AG09319 (cell line): ENCODE results near the gene KCNQ4.

Experiments
- DNase-seq: peaks from one replicate; pipeline ENCODE4 v3.0.0-alpha.2; 2010; ENCODE audit warnings: low read depth; ENCODE audit errors: extremely low read depth
- TF ChIP-seq, protein P1 (sequence below): IDR thresholded peaks from 2 replicates; pipeline ENCODE4 v1.5.1; 2011; ENCODE audit warnings: low read depth, mild to moderate bottlenecking, inconsistent platforms, low read length, moderate library complexity

KCNQ4 gene

GRCh38 chr1:40783001-40783905 is at the start of gene KCNQ4:
TSS of gene KCNQ4 (plus strand) at chr1:40783787. CDS start at chr1:40784094, 307 bp downstream.
- DNase-seq = no peak
- TF ChIP-seq, protein P1, sequence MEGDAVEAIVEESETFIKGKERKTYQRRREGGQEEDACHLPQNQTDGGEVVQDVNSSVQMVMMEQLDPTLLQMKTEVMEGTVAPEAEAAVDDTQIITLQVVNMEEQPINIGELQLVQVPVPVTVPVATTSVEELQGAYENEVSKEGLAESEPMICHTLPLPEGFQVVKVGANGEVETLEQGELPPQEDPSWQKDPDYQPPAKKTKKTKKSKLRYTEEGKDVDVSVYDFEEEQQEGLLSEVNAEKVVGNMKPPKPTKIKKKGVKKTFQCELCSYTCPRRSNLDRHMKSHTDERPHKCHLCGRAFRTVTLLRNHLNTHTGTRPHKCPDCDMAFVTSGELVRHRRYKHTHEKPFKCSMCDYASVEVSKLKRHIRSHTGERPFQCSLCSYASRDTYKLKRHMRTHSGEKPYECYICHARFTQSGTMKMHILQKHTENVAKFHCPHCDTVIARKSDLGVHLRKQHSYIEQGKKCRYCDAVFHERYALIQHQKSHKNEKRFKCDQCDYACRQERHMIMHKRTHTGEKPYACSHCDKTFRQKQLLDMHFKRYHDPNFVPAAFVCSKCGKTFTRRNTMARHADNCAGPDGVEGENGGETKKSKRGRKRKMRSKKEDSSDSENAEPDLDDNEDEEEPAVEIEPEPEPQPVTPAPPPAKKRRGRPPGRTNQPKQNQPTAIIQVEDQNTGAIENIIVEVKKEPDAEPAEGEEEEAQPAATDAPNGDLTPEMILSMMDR = no peak

- no peak for DNase-seq
- TF ChIP-seq, protein P1 = no peak
These were observed 48.5 kb upstream of the KCNQ4 start for GRCh38 chr1:40734882-40735628.

GRCh38 chr1:40736085-40736531 is 47.5 kb upstream of the KCNQ4 start:
- DNase-seq = no peak
- TF ChIP-seq, protein P1 = no peak

- DNase-seq = no peak
- TF ChIP-seq, protein P1 = no peak
These were observed 44.8 kb upstream of the KCNQ4 start for GRCh38 chr1:40738831-40739230.

- DNase-seq = no peak
- TF ChIP-seq, protein P1 = no peak
These were observed 44.1 kb upstream of the KCNQ4 start for GRCh38 chr1:40739455-40740008.

GRCh38 chr1:40740039-40740996 is 43.3 kb upstream of the KCNQ4 start:
- DNase-seq = no peak
- TF ChIP-seq, protein P1 = no peak
